Measurements from ENCODE around the gene MEST. TPM values are rescaled to one million over a fixed set of nuclear protein-coding genes. Genes with fewer than 3 reads are reported as not detected.

MEST gene
- total RNA-seq, 1 experiment from 2014 or later, result 34.3 TPM

GRCh38 chr7:130486954-130487436 lies 4.9 kb upstream of the MEST start:
- Histone ChIP-seq H3K27me3 (ENCODE audit: low read length) (no peaks in the 10 kb centered on the region), H3K36me3 (ENCODE audit: insufficient read depth, low read length) (no peaks in the 10 kb centered on the region), H2AFZ (ENCODE audit: low read length) (peak overlapping the region; percentile 84), H3K27ac (ENCODE audit: low read length) (no peak overlapping the region), H3K4me2 (ENCODE audit: low read depth, low read length, poor library complexity, severe bottlenecking) (peak overlapping the region; percentile 76), H4K20me1 (ENCODE audit: insufficient read depth, low read depth, low read length) (no peaks in the 10 kb centered on the region), H3K4me3 (ENCODE audit: low read length) (peak overlapping the region; percentile 74), H3K4me1 (ENCODE audit: low read length) (peaks cover 29% of the 10 kb centered on the region), H3K9ac (ENCODE audit: low read length) (peak overlapping the region; percentile 69), H3K9me3 (ENCODE audit: low read length) (no peaks in the 10 kb centered on the region), H3K79me2 (ENCODE audit: low read length) (peaks cover 39% of the 10 kb centered on the region), H3K9me2 (replicated peaks; ENCODE audit: insufficient read depth, low read length) (no peaks in the 10 kb centered on the region)
- no peak for DNase-seq

- no peak for DNase-seq
- Histone ChIP-seq H3K36me3 (ENCODE audit: insufficient read depth, low read length) (no peaks in the 10 kb centered on the region), H3K79me2 (ENCODE audit: low read length) (peaks cover 45% of the 10 kb centered on the region), H3K4me2 (ENCODE audit: low read depth, low read length, poor library complexity, severe bottlenecking) (no peak overlapping the region), H3K27ac (ENCODE audit: low read length) (no peak overlapping the region), H3K9me2 (replicated peaks; ENCODE audit: insufficient read depth, low read length) (no peaks in the 10 kb centered on the region), H2AFZ (ENCODE audit: low read length) (no peak overlapping the region), H3K9ac (ENCODE audit: low read length) (no peak overlapping the region), H3K4me3 (ENCODE audit: low read length) (no peak overlapping the region), H4K20me1 (ENCODE audit: insufficient read depth, low read depth, low read length) (no peaks in the 10 kb centered on the region), H3K27me3 (ENCODE audit: low read length) (no peaks in the 10 kb centered on the region), H3K9me3 (ENCODE audit: low read length) (no peaks in the 10 kb centered on the region; the same call in 1 of the 2 replicates), H3K4me1 (ENCODE audit: low read length) (peaks cover 29% of the 10 kb centered on the region)
Observed at GRCh38 chr7:130488392-130489139, 3.3 kb upstream of the MEST start.

- Histone ChIP-seq H3K4me2 (ENCODE audit: low read depth, low read length, poor library complexity, severe bottlenecking) (no peak overlapping the region), H3K79me2 (ENCODE audit: low read length) (peaks cover 50% of the 10 kb centered on the region), H3K9me2 (replicated peaks; ENCODE audit: insufficient read depth, low read length) (no peaks in the 10 kb centered on the region), H3K9ac (ENCODE audit: low read length) (no peak overlapping the region), H4K20me1 (ENCODE audit: insufficient read depth, low read depth, low read length) (no peaks in the 10 kb centered on the region), H2AFZ (ENCODE audit: low read length) (no peak overlapping the region), H3K27me3 (ENCODE audit: low read length) (no peaks in the 10 kb centered on the region), H3K27ac (ENCODE audit: low read length) (no peak overlapping the region), H3K4me1 (ENCODE audit: low read length) (peaks cover 27% of the 10 kb centered on the region), H3K36me3 (ENCODE audit: insufficient read depth, low read length) (no peaks in the 10 kb centered on the region), H3K4me3 (ENCODE audit: low read length) (no peak overlapping the region), H3K9me3 (ENCODE audit: low read length) (no peaks in the 10 kb centered on the region; the same call in 1 of the 2 replicates)
- DNase-seq, result no peak
Observed at GRCh38 chr7:130489140-130489983, 2.5 kb upstream of the MEST start.

GRCh38 chr7:130490311-130490791 lies 1.5 kb upstream of the MEST start:
- H4K20me1 ChIP-seq (ENCODE audit: insufficient read depth, low read depth, low read length), result no peaks in the 10 kb centered on the region
- no peak overlapping the region for H3K9ac ChIP-seq (ENCODE audit: low read length)
- H3K4me1 ChIP-seq (ENCODE audit: low read length), result peaks cover 21% of the 10 kb centered on the region
- no peak for DNase-seq
- H3K4me3 ChIP-seq (ENCODE audit: low read length), result no peak overlapping the region
- H2AFZ ChIP-seq (ENCODE audit: low read length), result no peak overlapping the region
- no peaks in the 10 kb centered on the region for H3K36me3 ChIP-seq (ENCODE audit: insufficient read depth, low read length)
- no peaks in the 10 kb centered on the region; the same call in 1 of the 2 replicates for H3K9me3 ChIP-seq (ENCODE audit: low read length)
- no peak overlapping the region for H3K27ac ChIP-seq (ENCODE audit: low read length)
- H3K9me2 ChIP-seq (replicated peaks; ENCODE audit: insufficient read depth, low read length), result no peaks in the 10 kb centered on the region
- H3K79me2 ChIP-seq (ENCODE audit: low read length), result peaks cover 56% of the 10 kb centered on the region
- no peaks in the 10 kb centered on the region for H3K27me3 ChIP-seq (ENCODE audit: low read length)
- no peak overlapping the region for H3K4me2 ChIP-seq (ENCODE audit: low read depth, low read length, poor library complexity, severe bottlenecking)

- no peaks in the 10 kb centered on the region for H3K36me3 ChIP-seq (ENCODE audit: insufficient read depth, low read length)
- no peaks in the 10 kb centered on the region for H4K20me1 ChIP-seq (ENCODE audit: insufficient read depth, low read depth, low read length)
- no peak overlapping the region for H2AFZ ChIP-seq (ENCODE audit: low read length)
- DNase-seq, result no peak
- H3K27ac ChIP-seq (ENCODE audit: low read length), result no peak overlapping the region
- no peaks in the 10 kb centered on the region for H3K9me2 ChIP-seq (replicated peaks; ENCODE audit: insufficient read depth, low read length)
- H3K9ac ChIP-seq (ENCODE audit: low read length), result no peak overlapping the region
- peaks cover 20% of the 10 kb centered on the region for H3K4me1 ChIP-seq (ENCODE audit: low read length)
- H3K4me3 ChIP-seq (ENCODE audit: low read length), result no peak overlapping the region
- H3K27me3 ChIP-seq (ENCODE audit: low read length), result no peaks in the 10 kb centered on the region
- H3K4me2 ChIP-seq (ENCODE audit: low read depth, low read length, poor library complexity, severe bottlenecking), result no peak overlapping the region
- no peaks in the 10 kb centered on the region; the same call in 1 of the 2 replicates for H3K9me3 ChIP-seq (ENCODE audit: low read length)
- peaks cover 56% of the 10 kb centered on the region for H3K79me2 ChIP-seq (ENCODE audit: low read length)
Observed at GRCh38 chr7:130490888-130491804, 739 bp upstream of the MEST start.

- no peaks in the 10 kb centered on the region for H3K9me2 ChIP-seq (replicated peaks; ENCODE audit: insufficient read depth, low read length)
- no peak overlapping the region for H2AFZ ChIP-seq (ENCODE audit: low read length)
- H4K20me1 ChIP-seq (ENCODE audit: insufficient read depth, low read depth, low read length), result no peaks in the 10 kb centered on the region
- H3K4me2 ChIP-seq (ENCODE audit: low read depth, low read length, poor library complexity, severe bottlenecking), result no peak overlapping the region
- no peaks in the 10 kb centered on the region; the same call in 1 of the 2 replicates for H3K36me3 ChIP-seq (ENCODE audit: insufficient read depth, low read length)
- H3K27ac ChIP-seq (ENCODE audit: low read length), result no peak overlapping the region
- H3K4me3 ChIP-seq (ENCODE audit: low read length), result no peak overlapping the region
- no peaks in the 10 kb centered on the region for H3K27me3 ChIP-seq (ENCODE audit: low read length)
- DNase-seq, result no peak
- no peaks in the 10 kb centered on the region; the same call in 1 of the 2 replicates for H3K9me3 ChIP-seq (ENCODE audit: low read length)
- no peak overlapping the region for H3K9ac ChIP-seq (ENCODE audit: low read length)
- peaks cover 6% of the 10 kb centered on the region for H3K4me1 ChIP-seq (ENCODE audit: low read length)
- peaks cover 43% of the 10 kb centered on the region for H3K79me2 ChIP-seq (ENCODE audit: low read length)
Observed at GRCh38 chr7:130492523-130493274, 814 bp downstream of the MEST start.

- Histone ChIP-seq H3K79me2 (ENCODE audit: low read length) (peaks cover 43% of the 10 kb centered on the region), H3K4me3 (ENCODE audit: low read length) (no peak overlapping the region), H3K4me2 (ENCODE audit: low read depth, low read length, poor library complexity, severe bottlenecking) (no peak overlapping the region), H3K9ac (ENCODE audit: low read length) (no peak overlapping the region), H3K9me2 (replicated peaks; ENCODE audit: insufficient read depth, low read length) (no peaks in the 10 kb centered on the region), H3K27me3 (ENCODE audit: low read length) (no peaks in the 10 kb centered on the region), H4K20me1 (ENCODE audit: insufficient read depth, low read depth, low read length) (no peaks in the 10 kb centered on the region), H2AFZ (ENCODE audit: low read length) (no peak overlapping the region), H3K36me3 (ENCODE audit: insufficient read depth, low read length) (no peaks in the 10 kb centered on the region; the same call in 1 of the 2 replicates), H3K27ac (ENCODE audit: low read length) (no peak overlapping the region), H3K4me1 (ENCODE audit: low read length) (peaks cover 5% of the 10 kb centered on the region), H3K9me3 (ENCODE audit: low read length) (no peaks in the 10 kb centered on the region; the same call in 1 of the 2 replicates)
- no peak for DNase-seq
Observed at GRCh38 chr7:130493275-130493873, 1.5 kb downstream of the MEST start.
